ENCODE measurements around the gene ERN2. TPM values are rescaled to one million over a fixed set of nuclear protein-coding genes. Genes with fewer than 3 reads are reported as not detected.

Gene ERN2
- total and polyA plus RNA-seq, 2 experiments from 2014 or later = 0.46 to 0.97 TPM

GRCh38 chr16:23699100-23699499 is 13.9 kb downstream of the ERN2 start:
- H3K9me2 ChIP-seq (replicated peaks; ENCODE audit: insufficient read depth) = no peaks in the 10 kb centered on the region
- no peak overlapping the region for H3K4me3 ChIP-seq
- WGBS (ENCODE audit: low lambda C conversion rate, missing lambda C conversion rate) = 90% methylated on average over 4 of the region's 4 CpGs
- TF ChIP-seq EZH2phosphoT487 (IDR thresholded peaks at IDR 0.05; ENCODE audit: low read depth, severe bottlenecking, unreplicated experiment) (no peak), EZH2 (IDR thresholded peaks at IDR 0.05; ENCODE audit: borderline replicate concordance) (no peak), CTCF (IDR thresholded peaks at IDR 0.05; ENCODE audit: poor library complexity) (no peak)
- H3K9me3 ChIP-seq (ENCODE audit: low read depth) = no peaks in the 10 kb centered on the region
- no peak overlapping the region for H3K27ac ChIP-seq
- H4K20me1 ChIP-seq (ENCODE audit: insufficient read depth, poor library complexity, severe bottlenecking) = no peaks in the 10 kb centered on the region
- H3K4me1 ChIP-seq (ENCODE audit: insufficient read depth) = no peaks in the 10 kb centered on the region
- DNase-seq (ENCODE audit: low spot score) = no peak
- H3K79me2 ChIP-seq = no peaks in the 10 kb centered on the region
- H3K27me3 ChIP-seq = no peaks in the 10 kb centered on the region
- no peak overlapping the region for H3K4me2 ChIP-seq
- H2AFZ ChIP-seq = no peak overlapping the region
- H3K36me3 ChIP-seq (replicated peaks; ENCODE audit: insufficient read depth, low read depth) = no peaks in the 10 kb centered on the region

GRCh38 chr16:23695756-23696155 is 17.3 kb downstream of the ERN2 start:
- 90% methylated on average over 11 of the region's 11 CpGs for WGBS (ENCODE audit: low lambda C conversion rate, missing lambda C conversion rate)

GRCh38 chr16:23694644-23695373 is 18.2 kb downstream of the ERN2 start:
- no peaks in the 10 kb centered on the region for H4K20me1 ChIP-seq (ENCODE audit: insufficient read depth, poor library complexity, severe bottlenecking)
- H3K27me3 ChIP-seq = no peaks in the 10 kb centered on the region
- DNase-seq (ENCODE audit: low spot score) = peak; percentile 46
- no peaks in the 10 kb centered on the region for H3K36me3 ChIP-seq (replicated peaks; ENCODE audit: insufficient read depth, low read depth)
- no peak overlapping the region for H3K4me3 ChIP-seq
- H3K27ac ChIP-seq = no peak overlapping the region
- peak overlapping the region; percentile 75 for H3K4me2 ChIP-seq
- no peaks in the 10 kb centered on the region for H3K9me2 ChIP-seq (replicated peaks; ENCODE audit: insufficient read depth)
- no peaks in the 10 kb centered on the region for H3K4me1 ChIP-seq (ENCODE audit: insufficient read depth)
- no peaks in the 10 kb centered on the region for H3K9me3 ChIP-seq (ENCODE audit: low read depth)
- TF ChIP-seq EZH2phosphoT487 (IDR thresholded peaks at IDR 0.05; ENCODE audit: low read depth, severe bottlenecking, unreplicated experiment) (no peak), EZH2 (IDR thresholded peaks at IDR 0.05; ENCODE audit: borderline replicate concordance) (no peak), CTCF (IDR thresholded peaks at IDR 0.05; ENCODE audit: poor library complexity) (no peak)
- WGBS (ENCODE audit: low lambda C conversion rate, missing lambda C conversion rate) = 19% methylated on average over 31 of the region's 32 CpGs
- peak overlapping the region; percentile 29 for H2AFZ ChIP-seq
- no peaks in the 10 kb centered on the region for H3K79me2 ChIP-seq

More at GRCh38 chr16:23695756-23696155, 17.3 kb downstream of the ERN2 start:
- no peaks in the 10 kb centered on the region for H3K9me2 ChIP-seq (replicated peaks; ENCODE audit: insufficient read depth)
- no peak overlapping the region for H3K27ac ChIP-seq
- no peak overlapping the region for H3K4me3 ChIP-seq
- TF ChIP-seq EZH2 (IDR thresholded peaks at IDR 0.05; ENCODE audit: borderline replicate concordance) (no peak), EZH2phosphoT487 (IDR thresholded peaks at IDR 0.05; ENCODE audit: low read depth, severe bottlenecking, unreplicated experiment) (no peak), CTCF (IDR thresholded peaks at IDR 0.05; ENCODE audit: poor library complexity) (no peak)
- H3K36me3 ChIP-seq (replicated peaks; ENCODE audit: insufficient read depth, low read depth) = no peaks in the 10 kb centered on the region
- H2AFZ ChIP-seq = no peak overlapping the region
- no peaks in the 10 kb centered on the region for H3K4me1 ChIP-seq (ENCODE audit: insufficient read depth)
- no peak for DNase-seq (ENCODE audit: low spot score)
- H3K4me2 ChIP-seq = no peak overlapping the region
- no peaks in the 10 kb centered on the region for H4K20me1 ChIP-seq (ENCODE audit: insufficient read depth, poor library complexity, severe bottlenecking)
- no peaks in the 10 kb centered on the region for H3K79me2 ChIP-seq
- no peaks in the 10 kb centered on the region for H3K27me3 ChIP-seq
- no peaks in the 10 kb centered on the region for H3K9me3 ChIP-seq (ENCODE audit: low read depth)

Data from hepatocyte (in vitro differentiated cells).